Measurements from ENCODE around the gene CARM1.
A peak's percentile ranks its signal among the peaks of the same experiment; 100 is the strongest.
"Not testable (repeated sequence)": the region's sequence is repeated elsewhere in the genome, so short reads cannot be mapped to it uniquely, and the experiment has no call there.

CARM1 gene

DNA sequence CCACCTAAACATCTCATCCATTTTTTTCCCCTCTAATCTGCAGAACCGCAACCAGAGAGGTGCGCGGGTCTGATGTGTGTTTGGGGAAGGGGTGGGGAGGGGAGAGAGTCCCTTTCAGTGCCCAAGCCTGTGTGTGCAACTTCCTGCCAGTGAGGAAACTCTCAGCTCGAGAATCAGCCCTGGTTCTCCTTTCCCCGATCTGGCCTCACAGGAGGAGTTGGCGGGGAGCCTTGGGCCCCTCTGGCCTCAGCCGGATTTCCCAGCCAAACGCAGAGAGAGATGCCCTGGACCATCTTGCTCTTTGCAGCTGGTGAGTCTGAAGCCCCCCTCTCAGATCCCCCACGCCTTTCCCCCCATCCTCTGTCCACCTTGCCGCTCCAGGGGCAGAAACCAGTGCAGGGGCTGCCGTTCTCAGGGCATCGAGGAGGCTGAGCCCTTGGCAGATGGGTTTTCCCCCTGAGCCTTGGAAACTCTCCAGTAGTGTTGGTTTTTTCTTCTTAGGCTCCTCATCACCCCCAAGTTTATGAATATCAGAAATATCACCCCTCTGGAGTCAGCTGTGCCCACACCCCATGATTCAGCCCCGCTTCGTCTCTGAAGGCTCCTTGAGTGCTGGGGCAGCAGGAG, 23.0 kb upstream of the CARM1 start, which contains the start of gene C19orf38:
Gene C19orf38, plus strand, starts transcription at position 186 of the 627 bp plus-strand sequence. Its CDS starts 94 bp downstream, at position 280.
- DNase-seq = no peak

DNA sequence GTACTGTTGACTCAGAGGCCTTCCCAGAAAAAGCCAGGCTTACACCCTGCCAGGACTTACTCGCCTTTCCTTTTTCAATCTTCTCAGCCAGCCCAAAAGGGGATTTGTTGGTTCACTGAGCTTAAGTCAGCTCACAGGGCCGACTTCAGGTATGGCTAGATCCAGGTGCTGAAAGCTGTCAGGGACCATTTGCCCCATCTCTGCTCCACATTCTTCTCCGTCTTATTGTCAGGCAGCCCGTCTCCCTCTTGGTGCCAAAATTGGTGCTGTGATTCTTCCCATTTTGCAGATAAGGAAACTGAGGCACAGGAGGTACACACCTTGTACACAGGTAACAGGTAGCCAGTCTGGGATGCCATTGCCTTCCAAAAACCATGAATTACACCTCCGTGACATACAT, 20.7 kb upstream of the CARM1 start:
- DNase-seq = no peak

DNA sequence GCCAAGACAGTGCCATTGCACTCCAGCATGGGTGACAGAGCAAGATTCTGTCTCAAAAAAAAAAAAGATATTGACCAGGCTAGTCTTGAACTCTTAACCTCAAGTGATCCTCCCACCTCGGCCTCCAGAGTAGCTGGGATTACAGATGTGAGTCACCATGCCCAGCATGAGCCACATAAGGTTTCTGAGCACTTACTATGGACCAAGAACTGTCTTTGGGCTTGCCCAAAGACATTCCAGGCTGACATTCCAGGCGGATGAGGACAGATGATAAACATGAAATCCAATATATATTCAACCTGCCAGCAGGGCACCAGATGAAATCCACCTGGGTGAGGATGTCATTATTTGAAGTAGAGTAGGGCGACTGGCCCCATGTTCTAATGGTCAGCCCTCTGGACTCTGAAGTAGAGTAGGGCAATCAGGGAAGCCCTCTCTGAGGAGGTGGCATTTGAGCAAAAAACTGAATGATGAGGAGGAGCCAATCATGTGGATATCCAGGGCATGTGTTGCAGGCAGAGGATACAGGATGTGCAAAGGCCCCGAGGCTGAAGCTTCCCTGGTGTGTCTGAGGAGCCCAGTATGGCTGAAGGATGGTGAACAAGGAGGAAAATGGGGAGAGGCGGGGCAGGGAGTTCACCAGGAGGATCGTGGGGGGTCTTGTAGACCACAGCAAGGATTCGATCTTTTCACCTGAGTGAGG, 19.1 kb upstream of the CARM1 start:
- DNase-seq = no peak

DNA sequence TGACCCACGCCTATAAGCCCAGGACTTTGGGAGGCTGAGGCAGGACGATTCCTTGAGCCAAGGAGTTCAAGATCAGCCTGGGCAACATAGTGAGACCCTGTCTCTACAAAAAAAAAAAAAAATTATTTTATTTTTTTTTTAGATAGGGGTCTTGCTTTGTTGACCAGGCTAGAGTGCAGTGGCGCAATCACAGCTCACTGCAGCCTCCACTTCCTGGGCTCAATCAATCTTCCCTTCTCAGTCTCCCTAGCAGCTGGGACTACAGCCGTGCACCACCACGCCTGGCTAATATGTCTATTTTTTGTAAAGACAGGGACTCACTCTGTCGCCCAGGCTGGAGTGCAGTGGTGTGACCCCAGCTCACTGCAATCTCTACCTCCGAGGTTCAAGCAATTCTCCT, 18.4 kb upstream of the CARM1 start:
- no peak for DNase-seq

DNA sequence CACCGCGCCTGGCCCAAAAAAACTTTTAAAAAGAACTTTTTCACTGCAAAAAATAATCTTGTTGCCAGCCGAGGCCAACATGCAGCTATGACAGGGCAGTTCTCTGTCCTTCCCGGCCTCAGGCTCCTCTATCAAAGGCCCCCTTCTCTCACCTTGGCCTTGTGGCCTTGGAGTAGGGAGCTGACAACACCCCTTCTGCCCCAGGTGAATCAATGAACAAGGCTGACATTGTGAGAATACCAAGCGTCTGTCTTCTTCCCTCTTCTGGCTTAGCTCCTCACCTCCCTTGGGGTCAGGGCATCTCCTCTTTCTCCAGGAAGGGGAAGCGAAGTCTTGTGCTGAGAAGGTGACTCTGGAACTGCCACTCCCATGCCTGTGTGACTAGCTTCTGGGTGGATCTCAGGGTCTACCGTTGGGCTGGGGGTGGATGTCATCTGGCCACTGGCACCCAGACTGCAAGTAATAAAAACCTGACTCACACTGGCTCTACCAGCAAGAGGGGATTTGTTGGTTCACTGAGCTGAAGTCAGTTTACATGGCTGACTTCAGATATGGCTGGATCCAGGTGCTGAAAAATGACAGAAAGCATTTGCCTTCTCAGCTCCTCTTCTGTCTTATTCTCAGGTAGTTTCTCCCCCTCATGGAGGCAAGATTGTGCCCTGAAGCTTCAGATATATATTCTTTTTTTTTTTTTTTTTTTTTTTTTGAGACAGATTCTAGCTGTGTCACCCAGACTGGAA, 16.8 kb upstream of the CARM1 start:
- no peak for DNase-seq

DNA sequence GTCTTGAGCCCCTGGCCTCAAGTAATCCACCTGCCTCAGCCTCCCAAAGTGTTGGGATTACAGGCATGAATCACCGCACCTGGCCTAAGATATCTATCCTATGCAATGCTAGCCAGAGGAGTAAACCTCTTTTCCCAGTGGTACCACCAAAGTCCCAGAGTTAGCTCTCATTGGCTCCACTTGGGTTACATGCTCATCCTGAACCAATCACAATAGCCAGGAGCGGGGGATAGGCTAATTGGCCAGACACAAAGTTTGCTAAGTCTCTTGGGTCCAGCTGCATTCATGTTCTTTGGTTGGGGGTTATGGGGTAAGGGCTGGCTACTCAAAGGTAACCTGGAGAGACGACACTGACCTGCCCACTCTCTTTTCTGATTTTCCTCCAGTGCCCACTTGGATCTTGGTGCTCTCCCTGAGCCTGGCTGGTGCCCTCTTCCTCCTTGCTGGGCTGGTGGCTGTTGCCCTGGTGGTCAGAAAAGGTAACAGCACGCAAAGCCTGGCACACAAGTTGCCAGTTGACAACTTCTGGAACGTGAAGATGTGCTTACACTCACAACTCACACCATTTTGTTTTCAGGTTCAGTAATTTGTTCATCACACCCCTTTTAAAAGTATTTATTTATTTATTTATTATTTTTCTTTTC, 15.4 kb upstream of the CARM1 start:
- no peak for DNase-seq

DNA sequence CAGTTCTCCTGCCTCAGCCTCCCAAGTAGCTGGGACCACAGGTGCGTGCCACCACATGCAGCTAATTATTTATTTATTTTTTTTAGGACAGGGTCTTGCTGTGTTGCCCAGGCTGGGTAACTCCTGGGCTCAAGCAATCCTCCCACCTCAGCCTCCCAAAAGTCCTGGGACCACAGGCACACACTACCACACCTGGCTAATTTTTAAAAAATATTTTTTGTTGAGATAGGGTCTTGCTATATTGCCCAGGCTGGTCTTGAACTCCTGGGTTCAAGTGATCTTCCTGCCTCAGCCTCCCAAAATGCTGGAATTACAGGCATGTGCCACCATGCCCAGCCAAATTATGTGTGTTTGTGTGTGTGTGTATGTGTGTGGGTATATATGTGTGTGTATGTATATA, 14.5 kb upstream of the CARM1 start:
- not testable (repeated sequence) for DNase-seq

DNA sequence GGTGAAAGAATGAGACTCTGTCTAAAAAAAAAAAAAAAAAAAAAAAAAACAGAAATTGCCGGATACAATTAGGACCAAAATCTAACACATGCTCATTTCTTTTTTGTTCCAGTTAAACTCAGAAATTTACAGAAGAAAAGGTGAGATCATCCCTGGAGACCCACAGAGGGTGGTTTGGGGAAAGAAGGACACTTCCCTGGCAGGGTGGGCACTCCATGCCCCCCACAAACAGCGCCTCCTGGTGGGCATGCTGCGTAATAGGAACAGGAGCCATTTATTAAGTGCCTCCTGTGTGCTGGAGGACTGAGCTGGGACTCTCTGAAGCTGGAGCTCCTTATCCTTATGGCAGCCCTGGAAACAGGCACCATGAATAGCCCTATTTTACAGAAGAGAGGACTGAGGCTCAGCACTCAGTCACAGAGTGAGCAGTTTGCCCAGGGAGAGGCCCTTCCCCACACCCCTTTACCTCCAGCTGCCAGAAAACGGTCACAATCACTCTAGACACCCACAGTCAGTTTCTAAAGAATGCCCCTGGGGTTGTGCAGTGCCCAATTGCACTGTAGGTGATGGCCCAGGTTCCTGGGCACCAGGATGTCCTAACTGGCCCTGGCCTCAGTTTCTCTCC, 13.0 kb upstream of the CARM1 start:
- no peak for DNase-seq

DNA sequence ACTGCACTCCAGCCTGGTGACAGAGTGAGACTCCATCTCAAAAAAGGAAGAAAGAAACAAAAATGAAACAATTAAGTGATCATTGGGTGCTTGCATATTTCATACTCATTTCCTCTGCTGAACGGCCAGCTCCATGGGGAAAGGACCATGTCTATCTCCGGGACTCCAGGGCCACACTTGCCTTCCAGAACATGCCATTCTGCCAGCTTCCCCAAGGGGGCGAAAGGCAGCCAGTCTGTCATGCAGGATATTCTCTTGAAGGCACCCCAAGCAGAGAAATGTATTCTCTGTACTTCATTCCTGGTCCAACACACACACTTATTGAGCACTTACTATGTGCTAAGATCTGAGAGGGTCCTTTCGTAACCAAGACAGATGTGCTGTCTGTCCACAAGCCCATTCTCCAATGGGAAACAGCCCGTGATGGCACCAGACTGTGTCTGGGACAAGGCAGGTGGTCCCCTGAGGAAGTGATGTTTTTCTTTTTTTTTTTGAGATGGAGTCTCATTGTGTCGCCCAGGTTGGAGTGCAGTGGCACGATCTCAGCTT, 10.2 kb upstream of the CARM1 start:
- DNase-seq = no peak

DNA sequence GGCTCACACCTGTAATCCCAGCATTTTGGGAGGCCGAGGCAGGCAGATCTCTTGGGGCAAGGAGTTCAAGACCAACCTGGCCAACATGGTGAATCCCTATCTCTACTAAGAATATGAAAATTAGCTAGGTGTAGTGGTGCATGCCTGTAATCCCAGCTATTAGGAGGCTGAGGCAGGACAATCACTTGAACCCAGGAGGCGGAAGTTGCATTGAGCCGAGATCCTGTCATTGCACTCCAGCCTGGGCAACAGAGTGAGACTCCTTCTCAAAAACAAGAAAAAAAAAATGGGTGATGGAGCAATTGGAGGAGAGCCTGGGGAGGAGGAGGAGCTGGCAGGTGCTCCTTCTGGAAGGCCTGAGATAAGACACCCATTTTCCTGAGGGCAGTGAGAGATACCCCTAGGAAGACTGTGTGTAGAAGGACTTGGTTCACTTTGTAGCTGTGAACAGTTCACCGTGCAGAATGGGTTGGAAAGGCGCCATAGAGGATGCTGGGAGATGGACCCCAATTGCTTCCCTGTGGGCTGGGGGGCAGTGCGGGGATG, 8.7 kb upstream of the CARM1 start:
- no peak for DNase-seq

DNA sequence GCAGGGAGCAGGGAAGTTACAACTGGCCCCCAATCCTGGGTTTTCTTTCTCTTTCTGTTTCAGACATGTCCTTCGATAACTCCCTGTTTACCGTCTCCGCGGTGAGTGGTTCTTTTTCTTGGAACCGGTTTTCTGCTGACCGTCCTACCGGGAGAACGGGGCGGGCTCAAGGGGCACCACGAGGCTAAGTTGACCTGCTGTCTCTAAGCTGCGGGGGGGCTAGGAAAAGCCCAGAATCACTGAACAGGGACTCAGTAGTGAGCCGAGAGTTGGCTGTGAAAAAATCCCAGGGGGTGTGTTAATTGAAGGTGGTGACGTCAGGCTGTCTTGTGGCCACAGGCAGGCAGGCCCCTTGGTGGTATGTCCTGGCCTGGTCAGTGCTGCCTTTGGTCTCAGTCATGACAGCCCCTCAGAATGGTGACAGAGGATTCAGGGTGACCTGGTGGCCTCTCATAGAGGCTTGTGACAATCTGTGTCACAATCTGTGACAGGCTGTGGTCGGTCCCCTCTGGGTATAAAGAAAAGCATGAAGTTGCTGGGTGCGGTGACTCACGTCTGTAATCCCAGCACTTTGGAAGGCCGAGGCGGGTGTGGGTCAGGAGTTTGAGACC, 8.1 kb upstream of the CARM1 start:
- no peak for DNase-seq

DNA sequence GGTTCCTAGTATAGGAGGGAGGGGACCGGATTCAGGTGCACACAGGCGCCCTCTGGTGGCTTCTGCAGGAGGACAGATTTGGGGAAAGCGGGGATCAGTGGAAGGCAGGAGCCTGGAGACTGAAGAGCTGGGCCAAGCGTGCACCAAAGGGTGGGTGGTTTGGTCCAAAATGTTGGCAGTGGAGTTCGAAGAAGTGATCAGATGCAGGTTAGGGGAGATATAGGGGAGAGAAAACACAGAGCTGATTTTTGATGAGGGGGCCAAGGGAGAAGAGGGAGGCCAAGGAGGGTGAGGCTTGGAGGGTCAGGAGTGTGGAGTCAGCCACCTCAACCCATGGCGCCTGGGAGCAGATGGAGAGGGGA, 6.8 kb upstream of the CARM1 start:
- peak; percentile 57 for DNase-seq

DNA sequence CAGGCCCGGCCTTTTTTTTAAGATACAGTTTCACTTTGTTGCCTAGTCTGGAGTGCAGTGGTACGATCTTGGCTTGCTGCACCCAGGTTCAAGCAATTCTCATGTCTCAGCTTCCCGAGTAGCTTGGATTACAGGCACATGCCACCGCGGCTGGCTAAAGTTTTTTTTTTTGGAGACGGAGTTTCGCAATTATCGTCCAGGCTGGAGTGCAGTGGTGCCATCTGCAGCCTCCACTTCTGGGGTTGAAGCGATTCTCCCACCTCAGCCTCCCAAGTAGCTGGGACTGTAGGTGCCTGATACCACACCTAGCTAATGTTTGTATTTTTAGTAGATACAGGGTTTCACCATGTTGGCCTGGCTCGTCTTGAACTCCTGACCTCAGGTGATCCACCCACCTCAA, 4.9 kb upstream of the CARM1 start:
- no peak for DNase-seq

DNA sequence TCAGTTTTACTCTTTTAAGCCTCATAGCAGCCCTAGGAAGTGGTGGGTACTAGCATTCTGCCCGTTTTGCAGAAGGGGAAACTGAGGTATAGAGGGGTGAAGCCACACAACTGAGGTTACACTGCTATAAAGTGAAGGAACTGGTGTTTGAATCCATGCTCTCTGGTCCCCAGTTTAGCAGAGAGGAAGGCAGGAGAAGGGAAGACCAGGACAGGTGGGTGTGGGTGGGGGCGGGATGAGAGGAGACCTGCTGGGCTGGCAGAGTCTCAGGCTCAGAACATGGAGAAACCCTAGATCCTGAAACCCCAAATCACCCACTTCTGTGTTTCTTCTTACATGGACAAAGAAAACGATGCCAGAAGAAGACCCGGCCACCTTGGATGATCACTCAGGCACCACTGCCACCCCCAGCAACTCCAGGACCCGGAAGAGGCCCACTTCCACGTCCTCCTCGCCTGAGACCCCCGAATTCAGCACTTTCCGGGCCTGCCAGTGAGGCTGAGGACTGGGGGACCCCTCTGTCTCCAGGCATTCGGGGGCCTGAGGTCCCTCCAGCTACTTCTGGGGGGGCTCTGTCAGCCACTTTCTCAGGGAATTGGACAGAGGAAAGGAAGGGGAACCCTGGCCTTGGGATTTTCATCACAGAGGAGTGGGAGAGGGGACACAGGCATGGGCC, 2.3 kb upstream of the CARM1 start:
- no peak for DNase-seq

DNA sequence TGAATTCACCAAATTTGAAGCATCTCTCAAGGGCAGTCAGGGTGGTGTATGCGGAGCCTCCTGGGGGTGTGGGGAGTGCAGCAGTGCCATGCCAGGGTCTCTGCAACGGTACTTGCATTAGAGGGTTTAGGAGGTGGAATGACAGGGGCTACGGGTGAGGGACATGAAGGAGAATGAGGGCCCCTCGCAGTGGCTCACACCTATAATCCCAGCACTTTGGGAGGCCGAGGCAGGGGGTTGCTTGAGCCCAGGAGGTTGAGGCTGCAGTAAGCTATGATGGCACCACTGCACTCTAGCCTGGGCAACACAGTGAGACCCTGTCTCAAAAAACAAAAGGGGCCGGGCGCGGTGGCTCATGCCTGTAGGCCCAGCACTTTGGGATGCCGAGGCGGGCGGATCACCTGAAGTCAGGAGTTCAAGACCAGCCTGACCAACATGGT, 1.5 kb upstream of the CARM1 start:
- not testable (repeated sequence) for DNase-seq

DNA sequence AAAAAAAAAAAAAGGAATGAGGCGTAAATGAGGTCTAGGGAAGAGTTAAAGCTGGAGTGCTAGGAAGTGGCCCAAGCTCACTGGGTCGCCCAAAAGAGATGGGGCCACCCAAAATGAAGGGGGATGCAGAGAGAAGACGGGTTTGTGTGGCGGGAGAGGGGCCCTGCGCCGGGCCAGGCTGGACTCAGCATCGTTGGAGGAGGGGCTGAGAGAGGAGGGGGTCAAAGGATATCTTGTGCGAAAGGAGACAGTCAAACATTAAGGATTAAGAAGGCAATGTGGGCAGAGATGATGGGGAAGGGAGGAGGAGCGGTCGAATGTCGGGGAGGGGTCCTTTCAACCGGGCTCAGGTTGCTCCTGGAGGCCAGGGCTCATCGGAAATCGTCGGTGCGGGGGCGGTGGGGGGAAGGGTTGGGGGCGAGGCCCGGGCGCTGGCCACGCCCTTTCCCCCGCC, 825 bp upstream of the CARM1 start:
- DNase-seq = no peak

DNA sequence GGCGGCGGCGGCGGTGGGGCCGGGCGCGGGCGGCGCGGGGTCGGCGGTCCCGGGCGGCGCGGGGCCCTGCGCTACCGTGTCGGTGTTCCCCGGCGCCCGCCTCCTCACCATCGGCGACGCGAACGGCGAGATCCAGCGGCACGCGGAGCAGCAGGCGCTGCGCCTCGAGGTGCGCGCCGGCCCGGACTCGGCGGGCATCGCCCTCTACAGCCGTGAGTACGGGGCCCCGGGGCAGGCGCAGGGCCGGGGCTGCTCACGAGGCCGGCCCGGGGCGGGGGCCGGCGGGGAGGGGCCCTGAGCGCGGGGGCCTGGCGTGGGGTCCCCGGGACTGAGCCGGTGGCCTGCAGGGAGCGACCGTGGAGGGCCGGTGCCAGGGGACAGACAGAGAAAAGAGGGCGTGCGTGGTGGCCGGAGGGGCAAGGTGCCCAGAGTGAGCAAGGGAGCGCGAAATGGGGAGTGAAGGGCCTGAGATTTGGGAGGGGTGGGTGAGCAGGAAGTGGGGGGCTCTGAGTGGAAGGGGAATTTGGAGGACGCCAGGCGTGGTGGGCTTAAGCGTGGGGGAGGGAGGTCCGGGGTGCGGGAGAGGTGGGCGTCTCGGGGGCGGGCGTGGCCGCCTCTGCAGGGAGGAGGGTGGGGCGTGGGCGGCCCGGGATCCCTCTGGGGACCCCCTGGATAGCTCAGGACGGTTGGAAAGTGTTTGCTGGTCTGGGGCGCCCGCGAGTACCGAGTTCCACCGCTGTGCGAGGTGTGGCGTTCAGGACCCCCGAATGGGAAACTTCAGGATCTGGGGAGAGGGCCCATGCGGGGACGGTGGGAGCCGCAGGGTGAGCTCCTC, 575 bp downstream of the CARM1 start:
- no peak for DNase-seq

DNA sequence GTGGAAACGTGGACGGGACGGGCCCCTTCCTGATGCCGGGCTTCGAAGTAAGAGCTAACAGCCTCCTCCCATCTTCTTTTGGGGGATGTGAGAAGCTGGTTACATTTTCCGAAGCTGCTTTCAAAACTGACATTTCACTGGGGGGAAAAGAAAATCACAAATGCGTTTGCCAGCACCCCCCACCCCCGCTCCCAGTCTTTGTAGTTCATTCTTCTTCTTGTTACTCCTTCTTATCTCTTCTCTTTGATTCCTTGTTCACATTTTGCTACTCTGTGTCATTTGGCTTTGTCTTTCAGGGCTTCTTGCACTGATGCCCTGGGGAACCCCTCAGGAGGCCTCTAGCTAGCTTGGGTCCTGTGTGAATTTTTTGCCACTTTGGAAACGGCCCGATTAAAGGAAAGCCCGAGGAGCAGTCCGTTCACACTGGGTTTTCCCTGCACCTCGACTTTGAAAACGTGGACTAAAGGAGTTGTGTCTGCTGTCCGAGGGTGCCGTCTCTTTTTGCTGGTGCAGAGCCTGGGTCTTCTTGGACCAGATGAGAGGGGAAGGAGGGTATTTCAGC, 1.3 kb downstream of the CARM1 start:
- no peak for DNase-seq

DNA sequence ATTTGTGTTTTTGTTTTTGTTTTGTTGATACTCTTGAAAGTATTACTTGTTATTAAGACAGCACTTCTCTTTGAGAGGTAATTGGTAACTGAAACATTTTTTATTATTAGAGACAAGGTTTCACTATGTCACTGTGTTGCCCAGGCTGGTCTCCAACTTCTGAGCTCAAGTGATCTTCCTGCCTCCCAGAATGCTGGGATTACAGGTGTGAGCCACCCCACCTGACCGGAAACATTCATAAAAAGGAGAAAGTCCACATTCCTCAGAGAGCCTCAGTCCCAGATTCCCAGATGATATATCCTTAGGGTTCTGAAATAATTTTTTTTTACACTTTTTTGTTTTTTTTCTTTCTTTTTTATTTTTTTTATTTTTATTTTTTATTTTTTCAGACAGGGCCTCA, 2.7 kb downstream of the CARM1 start:
- DNase-seq = no peak
